ENCODE measurements around the gene OPCML. TPM values are rescaled to one million over a fixed set of nuclear protein-coding genes. Genes with fewer than 3 reads are reported as not detected.

OPCML gene
- total RNA-seq, 1 donor from 2014 or later: 4.6 TPM

DNA sequence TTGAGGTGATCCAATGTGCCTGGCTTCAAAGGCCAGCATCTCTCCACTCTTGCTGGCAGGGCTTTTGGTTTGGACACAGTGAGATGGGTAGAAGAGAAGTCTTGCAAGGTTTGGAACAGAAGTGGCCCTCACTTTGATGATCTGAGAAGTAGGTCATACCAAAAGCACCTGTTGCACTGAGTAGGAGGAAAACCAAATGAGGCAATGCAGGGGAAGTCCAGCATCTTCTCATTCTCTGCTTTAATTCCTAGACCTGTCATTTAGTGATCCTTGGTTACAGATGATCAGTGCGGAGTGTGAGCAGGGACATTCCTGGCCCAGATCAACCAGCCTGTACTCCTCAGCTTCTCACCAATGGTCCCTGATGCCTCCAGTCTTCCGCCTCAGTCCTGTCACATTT, 990.5 kb downstream of the OPCML start:
- no peaks in the 10 kb centered on the region for H3K27me3 Mint-ChIP-seq
- no peak for DNase-seq (ENCODE audit: extremely low spot score, unreplicated experiment)
- H3K27ac Mint-ChIP-seq: no peak overlapping the region
- no peak for TF ChIP-seq CTCF (conservative IDR thresholded peaks at IDR 0.05)
- no peaks in the 10 kb centered on the region for H3K9me3 Mint-ChIP-seq
- no peaks in the 10 kb centered on the region for H3K36me3 Mint-ChIP-seq
- no peaks in the 10 kb centered on the region for H3K4me1 Mint-ChIP-seq (ENCODE audit: unreplicated experiment)
- no peak overlapping the region for H3K4me3 Mint-ChIP-seq

DNA sequence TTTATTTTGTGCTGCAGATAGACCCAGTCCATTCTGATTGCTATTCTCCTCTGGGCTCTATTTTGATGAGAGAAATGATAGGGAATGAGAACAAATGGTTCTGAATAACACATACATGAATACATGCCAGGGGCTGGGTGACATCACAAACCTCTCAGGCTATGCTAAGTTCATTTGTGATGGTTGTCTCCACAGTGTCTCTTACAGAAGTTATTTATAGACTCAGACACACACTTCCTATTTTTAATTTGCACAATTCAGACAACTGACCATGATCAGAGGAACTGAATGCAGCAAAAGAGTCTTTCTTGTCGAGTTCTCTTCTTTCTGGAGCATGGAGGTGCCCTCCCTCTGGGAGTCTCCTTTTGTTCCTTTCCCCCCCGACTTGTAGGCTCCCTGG, 991.7 kb downstream of the OPCML start:
- Mint-ChIP-seq H3K27me3 (no peaks in the 10 kb centered on the region), H3K36me3 (no peaks in the 10 kb centered on the region), H3K4me3 (no peak overlapping the region), H3K9me3 (no peaks in the 10 kb centered on the region), H3K27ac (no peak overlapping the region), H3K4me1 (ENCODE audit: unreplicated experiment) (no peaks in the 10 kb centered on the region)
- DNase-seq (ENCODE audit: extremely low spot score, unreplicated experiment): no peak
- TF ChIP-seq CTCF (conservative IDR thresholded peaks at IDR 0.05): no peak

GRCh38 chr11:132539590-132540368, 992.5 kb downstream of the OPCML start:
- H3K9me3 Mint-ChIP-seq: no peaks in the 10 kb centered on the region
- no peak overlapping the region for H3K27ac Mint-ChIP-seq
- no peak overlapping the region for H3K4me3 Mint-ChIP-seq
- DNase-seq (ENCODE audit: extremely low spot score, unreplicated experiment): no peak
- TF ChIP-seq CTCF (conservative IDR thresholded peaks at IDR 0.05): no peak
- H3K4me1 Mint-ChIP-seq (ENCODE audit: unreplicated experiment): no peaks in the 10 kb centered on the region
- H3K27me3 Mint-ChIP-seq: no peaks in the 10 kb centered on the region
- H3K36me3 Mint-ChIP-seq: no peaks in the 10 kb centered on the region

DNA sequence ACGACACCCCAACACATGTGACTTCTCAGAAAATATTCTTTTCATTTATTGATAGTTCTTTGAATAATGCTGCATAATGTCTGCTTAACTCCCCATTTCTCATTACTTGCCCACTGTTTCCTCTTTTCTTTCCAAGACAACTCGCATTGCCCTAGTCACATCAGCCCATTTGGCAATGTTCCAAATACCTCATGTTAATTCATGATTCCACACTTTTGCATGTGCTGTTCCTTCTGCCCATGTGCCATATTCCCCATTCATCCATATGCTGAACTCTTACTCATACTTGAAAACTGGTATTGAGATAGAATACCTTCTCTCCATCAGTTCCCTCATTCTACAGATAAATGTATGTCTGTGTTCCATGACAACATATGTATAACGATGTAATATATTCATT, 993.7 kb downstream of the OPCML start:
- no peak for TF ChIP-seq CTCF (conservative IDR thresholded peaks at IDR 0.05)
- Mint-ChIP-seq H3K27me3 (no peaks in the 10 kb centered on the region), H3K4me3 (no peak overlapping the region)

DNA sequence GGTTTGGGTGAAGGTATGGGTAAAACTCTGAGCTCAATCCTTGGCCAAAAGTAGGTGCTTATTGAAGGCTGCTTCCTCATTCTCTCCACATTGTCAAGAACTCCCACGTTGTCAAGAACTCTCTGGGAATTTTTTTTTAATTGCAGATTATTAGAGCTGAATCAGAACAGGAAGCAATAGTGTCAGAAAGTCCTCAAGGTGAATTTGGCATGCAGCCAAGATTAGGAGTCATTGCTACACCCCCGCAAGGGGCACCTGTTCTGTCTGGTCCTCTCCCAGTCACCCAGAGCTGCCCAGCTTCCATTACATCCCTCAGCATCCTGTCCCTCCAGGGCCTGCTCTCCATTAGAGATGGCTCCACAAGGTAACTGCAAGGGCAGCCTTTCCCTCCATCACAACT, 996.5 kb downstream of the OPCML start:
- Mint-ChIP-seq H3K4me3 (no peak overlapping the region), H3K27ac (no peak overlapping the region), H3K36me3 (no peaks in the 10 kb centered on the region), H3K9me3 (no peaks in the 10 kb centered on the region), H3K27me3 (peaks cover 3% of the 10 kb centered on the region), H3K4me1 (ENCODE audit: unreplicated experiment) (no peaks in the 10 kb centered on the region)
- DNase-seq (ENCODE audit: extremely low spot score, unreplicated experiment): no peak
- TF ChIP-seq CTCF (conservative IDR thresholded peaks at IDR 0.05): no peak

More for the DNA sequence above, 993.7 kb downstream of the OPCML start:
- H3K27ac Mint-ChIP-seq: no peak overlapping the region
- no peaks in the 10 kb centered on the region for H3K4me1 Mint-ChIP-seq (ENCODE audit: unreplicated experiment)
- no peak for DNase-seq (ENCODE audit: extremely low spot score, unreplicated experiment)
- no peaks in the 10 kb centered on the region for H3K9me3 Mint-ChIP-seq
- H3K36me3 Mint-ChIP-seq: no peaks in the 10 kb centered on the region

All from type B pancreatic cell (in vitro differentiated cells).